OCI-LY1 (cell line): Measurements from ENCODE around the gene ZSWIM5.

Experiments used
- EZH2 ChIP-seq: fragments of 200-600 bp; sonication (generic), shearing (Covaris generic); IDR thresholded peaks from 2 replicates; pipeline ENCODE4 v1.8.0; 2017; ENCODE audit warnings: borderline replicate concordance, mixed run types, mild to moderate bottlenecking, antibody characterized with exemption, low read length, moderate library complexity, mixed read lengths
- TF ChIP-seq, protein P1 (sequence below): fragments of 200-600 bp; sonication (generic), shearing (Covaris generic); IDR thresholded peaks from 2 replicates; pipeline ENCODE4 v1.5.1; 2017; ENCODE audit warnings: mild to moderate bottlenecking, antibody characterized with exemption, low read length, moderate library complexity, mixed read lengths

DNA sequence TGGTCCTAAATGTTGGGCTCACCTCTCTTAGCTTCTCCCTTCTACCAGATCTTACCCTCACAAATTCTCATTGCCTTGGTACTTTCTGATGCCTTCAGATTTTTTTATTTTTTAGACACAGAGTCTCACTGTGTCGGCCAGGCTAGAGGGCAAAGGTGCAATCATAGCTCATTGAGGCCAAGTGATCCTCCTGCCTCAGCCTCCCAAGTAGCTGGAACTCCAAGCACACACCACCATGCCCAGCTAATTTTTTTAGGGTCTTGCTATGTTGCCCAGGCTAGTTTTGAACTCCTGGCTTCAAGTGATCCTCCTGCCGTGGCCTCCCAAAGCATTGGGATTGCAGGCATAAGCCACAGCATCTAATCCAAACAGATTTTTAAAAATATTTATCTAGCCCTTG is 69.4 kb downstream of the ZSWIM5 start:
- TF ChIP-seq, protein P1, sequence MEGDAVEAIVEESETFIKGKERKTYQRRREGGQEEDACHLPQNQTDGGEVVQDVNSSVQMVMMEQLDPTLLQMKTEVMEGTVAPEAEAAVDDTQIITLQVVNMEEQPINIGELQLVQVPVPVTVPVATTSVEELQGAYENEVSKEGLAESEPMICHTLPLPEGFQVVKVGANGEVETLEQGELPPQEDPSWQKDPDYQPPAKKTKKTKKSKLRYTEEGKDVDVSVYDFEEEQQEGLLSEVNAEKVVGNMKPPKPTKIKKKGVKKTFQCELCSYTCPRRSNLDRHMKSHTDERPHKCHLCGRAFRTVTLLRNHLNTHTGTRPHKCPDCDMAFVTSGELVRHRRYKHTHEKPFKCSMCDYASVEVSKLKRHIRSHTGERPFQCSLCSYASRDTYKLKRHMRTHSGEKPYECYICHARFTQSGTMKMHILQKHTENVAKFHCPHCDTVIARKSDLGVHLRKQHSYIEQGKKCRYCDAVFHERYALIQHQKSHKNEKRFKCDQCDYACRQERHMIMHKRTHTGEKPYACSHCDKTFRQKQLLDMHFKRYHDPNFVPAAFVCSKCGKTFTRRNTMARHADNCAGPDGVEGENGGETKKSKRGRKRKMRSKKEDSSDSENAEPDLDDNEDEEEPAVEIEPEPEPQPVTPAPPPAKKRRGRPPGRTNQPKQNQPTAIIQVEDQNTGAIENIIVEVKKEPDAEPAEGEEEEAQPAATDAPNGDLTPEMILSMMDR = no peak
- no peak for TF ChIP-seq EZH2
